ENCODE data around the gene WNT8B. TPM values are rescaled to one million over a fixed set of nuclear protein-coding genes. Genes with fewer than 3 reads are reported as not detected.

WNT8B gene
- total and polyA plus RNA-seq, 2 donors (not counting 1 experiment from before 2014, with no cell fraction given): not detected

DNA sequence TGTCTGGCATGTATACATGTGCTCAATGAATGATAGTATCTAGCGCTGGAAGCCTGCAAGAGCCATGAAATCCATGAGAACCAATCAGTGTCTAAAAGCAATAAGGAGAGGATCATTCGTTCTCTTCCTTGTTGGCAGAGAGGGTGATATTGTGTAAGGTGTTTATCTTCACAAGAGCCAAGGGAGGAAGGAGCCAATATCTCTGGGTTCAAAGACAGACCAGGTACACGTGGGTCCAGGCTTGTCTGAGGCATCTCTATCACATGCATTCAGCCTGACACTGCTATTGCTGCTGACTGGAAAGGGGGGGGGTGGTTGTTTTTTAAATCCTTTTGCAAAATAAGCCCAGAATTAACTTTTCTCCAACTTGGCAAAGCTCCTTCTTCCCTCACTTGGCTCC is 52.8 kb downstream of the WNT8B start:
- peaks cover 5% of the 10 kb centered on the region for H3K4me1 ChIP-seq (ENCODE audit: control insufficient read depth, extremely low read depth, insufficient read depth, low read length)
- no peak overlapping the region for H3K9ac ChIP-seq (ENCODE audit: insufficient read depth, low read length)
- H4K20me1 ChIP-seq (ENCODE audit: control insufficient read depth, extremely low read depth, insufficient read depth, low read length): no peaks in the 10 kb centered on the region
- no peaks in the 10 kb centered on the region for H3K27me3 ChIP-seq (ENCODE audit: control insufficient read depth, insufficient read depth, low read length)
- DNase-seq (ENCODE audit: low read depth in 2 of 2): no peak
- no peaks in the 10 kb centered on the region for H3K79me2 ChIP-seq (ENCODE audit: control insufficient read depth, insufficient read depth, low read length)
- TF ChIP-seq EZH2 (IDR thresholded peaks at IDR 0.05; ENCODE audit: low read length, missing control alignments): no peak
- TF ChIP-seq, protein P1, sequence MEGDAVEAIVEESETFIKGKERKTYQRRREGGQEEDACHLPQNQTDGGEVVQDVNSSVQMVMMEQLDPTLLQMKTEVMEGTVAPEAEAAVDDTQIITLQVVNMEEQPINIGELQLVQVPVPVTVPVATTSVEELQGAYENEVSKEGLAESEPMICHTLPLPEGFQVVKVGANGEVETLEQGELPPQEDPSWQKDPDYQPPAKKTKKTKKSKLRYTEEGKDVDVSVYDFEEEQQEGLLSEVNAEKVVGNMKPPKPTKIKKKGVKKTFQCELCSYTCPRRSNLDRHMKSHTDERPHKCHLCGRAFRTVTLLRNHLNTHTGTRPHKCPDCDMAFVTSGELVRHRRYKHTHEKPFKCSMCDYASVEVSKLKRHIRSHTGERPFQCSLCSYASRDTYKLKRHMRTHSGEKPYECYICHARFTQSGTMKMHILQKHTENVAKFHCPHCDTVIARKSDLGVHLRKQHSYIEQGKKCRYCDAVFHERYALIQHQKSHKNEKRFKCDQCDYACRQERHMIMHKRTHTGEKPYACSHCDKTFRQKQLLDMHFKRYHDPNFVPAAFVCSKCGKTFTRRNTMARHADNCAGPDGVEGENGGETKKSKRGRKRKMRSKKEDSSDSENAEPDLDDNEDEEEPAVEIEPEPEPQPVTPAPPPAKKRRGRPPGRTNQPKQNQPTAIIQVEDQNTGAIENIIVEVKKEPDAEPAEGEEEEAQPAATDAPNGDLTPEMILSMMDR (conservative IDR thresholded peaks at IDR 0.05 in 1 of 2, IDR thresholded peaks at IDR 0.05 in 1 of 2; ENCODE audit: low read depth in 1 of 2, low read length in 2 of 2): no peak
- H2AFZ ChIP-seq (ENCODE audit: low read length): no peak overlapping the region
- no peak overlapping the region for H3K27ac ChIP-seq (ENCODE audit: insufficient read depth, low read length)
- no peaks in the 10 kb centered on the region for H3K36me3 ChIP-seq (ENCODE audit: control insufficient read depth, insufficient read depth, low read length)
- H3K4me3 ChIP-seq (replicated peaks in 1 of 4; ENCODE audit: control extremely low read depth in 1 of 4, insufficient read depth in 1 of 4, low read depth in 3 of 4, low read length in 4 of 4): no peak overlapping the region
- no peaks in the 10 kb centered on the region for H3K9me3 ChIP-seq (ENCODE audit: control insufficient read depth, insufficient read depth, low read depth, low read length)
- H3K4me2 ChIP-seq (ENCODE audit: extremely low read depth, insufficient read depth, low read length): no peak overlapping the region

DNA sequence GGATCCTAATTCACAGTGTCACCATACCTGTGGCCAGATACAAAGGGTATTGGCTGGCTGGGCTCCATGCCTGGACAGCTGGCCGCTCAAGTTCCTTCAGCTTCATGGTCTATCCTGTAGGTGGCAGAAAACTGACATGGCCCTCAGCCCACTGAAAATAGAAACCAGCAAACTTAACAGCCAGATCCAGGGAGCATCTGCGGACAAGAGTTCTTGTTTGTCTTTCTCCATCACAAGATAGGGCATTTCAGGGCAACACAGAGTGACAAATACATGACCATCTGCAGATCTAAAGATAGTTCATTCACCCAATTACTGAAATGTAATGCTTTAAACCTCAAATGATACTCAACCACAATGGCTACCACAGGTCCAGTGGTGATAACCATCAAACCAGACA is 54.0 kb downstream of the WNT8B start:
- no peak overlapping the region for H3K4me3 ChIP-seq (replicated peaks in 1 of 4; ENCODE audit: control extremely low read depth in 1 of 4, insufficient read depth in 1 of 4, low read depth in 3 of 4, low read length in 4 of 4)
- no peak overlapping the region for H3K27ac ChIP-seq (ENCODE audit: insufficient read depth, low read length)
- no peak for DNase-seq (ENCODE audit: low read depth in 2 of 2)
- no peaks in the 10 kb centered on the region for H3K27me3 ChIP-seq (ENCODE audit: control insufficient read depth, insufficient read depth, low read length)
- H3K4me2 ChIP-seq (ENCODE audit: extremely low read depth, insufficient read depth, low read length): no peak overlapping the region
- H3K79me2 ChIP-seq (ENCODE audit: control insufficient read depth, insufficient read depth, low read length): no peaks in the 10 kb centered on the region
- H3K4me1 ChIP-seq (ENCODE audit: control insufficient read depth, extremely low read depth, insufficient read depth, low read length): peaks cover 5% of the 10 kb centered on the region
- no peaks in the 10 kb centered on the region for H4K20me1 ChIP-seq (ENCODE audit: control insufficient read depth, extremely low read depth, insufficient read depth, low read length)
- TF ChIP-seq EZH2 (IDR thresholded peaks at IDR 0.05; ENCODE audit: low read length, missing control alignments): no peak
- TF ChIP-seq, protein P1 (conservative IDR thresholded peaks at IDR 0.05 in 1 of 2, IDR thresholded peaks at IDR 0.05 in 1 of 2; ENCODE audit: low read depth in 1 of 2, low read length in 2 of 2): no peak
- H3K9me3 ChIP-seq (ENCODE audit: control insufficient read depth, insufficient read depth, low read depth, low read length): no peaks in the 10 kb centered on the region
- no peaks in the 10 kb centered on the region for H3K36me3 ChIP-seq (ENCODE audit: control insufficient read depth, insufficient read depth, low read length)
- no peak overlapping the region for H3K9ac ChIP-seq (ENCODE audit: insufficient read depth, low read length)
- H2AFZ ChIP-seq (ENCODE audit: low read length): no peak overlapping the region

DNA sequence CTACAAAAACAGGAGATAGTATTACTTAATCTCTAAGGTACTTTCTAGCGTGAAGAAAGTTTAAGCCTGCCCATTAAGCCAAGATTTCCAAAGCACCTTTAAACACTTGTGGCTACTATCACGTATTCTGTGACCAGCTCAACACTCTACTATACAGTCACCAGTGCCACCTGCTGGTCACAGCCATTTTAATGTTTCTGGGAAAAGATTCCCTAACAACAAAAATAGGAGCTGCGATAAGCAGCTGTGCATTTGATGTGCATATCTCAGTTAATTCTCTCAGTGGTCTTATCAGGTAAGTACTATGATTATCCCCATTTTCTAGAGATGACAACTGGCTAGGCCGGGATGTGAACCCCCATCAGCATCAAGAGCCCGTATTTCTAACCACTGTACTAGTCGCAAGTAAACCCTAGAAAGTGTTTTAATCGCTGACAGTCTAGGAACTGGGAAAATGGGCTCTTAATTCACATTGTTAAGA is 56.0 kb downstream of the WNT8B start:
- Histone ChIP-seq H3K9me3 (ENCODE audit: control insufficient read depth, insufficient read depth, low read depth, low read length) (no peaks in the 10 kb centered on the region), H3K79me2 (ENCODE audit: control insufficient read depth, insufficient read depth, low read length) (no peaks in the 10 kb centered on the region), H3K27ac (ENCODE audit: insufficient read depth, low read length) (no peak overlapping the region), H3K36me3 (ENCODE audit: control insufficient read depth, insufficient read depth, low read length) (no peaks in the 10 kb centered on the region), H3K4me3 (replicated peaks in 1 of 4; ENCODE audit: control extremely low read depth in 1 of 4, insufficient read depth in 1 of 4, low read depth in 3 of 4, low read length in 4 of 4) (peak overlapping the region; percentile 31 to 54 (median 39)), H3K27me3 (ENCODE audit: control insufficient read depth, insufficient read depth, low read length) (no peaks in the 10 kb centered on the region), H3K4me1 (ENCODE audit: control insufficient read depth, extremely low read depth, insufficient read depth, low read length) (peaks cover 5% of the 10 kb centered on the region), H2AFZ (ENCODE audit: low read length) (peak overlapping the region; percentile 66), H4K20me1 (ENCODE audit: control insufficient read depth, extremely low read depth, insufficient read depth, low read length) (no peaks in the 10 kb centered on the region), H3K4me2 (ENCODE audit: extremely low read depth, insufficient read depth, low read length) (peak overlapping the region; percentile 85), H3K9ac (ENCODE audit: insufficient read depth, low read length) (no peak overlapping the region)
- peak; percentile 58 to 66 for DNase-seq (ENCODE audit: low read depth in 2 of 2)
- TF ChIP-seq, protein P1 (conservative IDR thresholded peaks at IDR 0.05 in 1 of 2, IDR thresholded peaks at IDR 0.05 in 1 of 2; ENCODE audit: low read depth in 1 of 2, low read length in 2 of 2): peak; percentile 60 to 71
- TF ChIP-seq EZH2 (IDR thresholded peaks at IDR 0.05; ENCODE audit: low read length, missing control alignments): no peak
